KMS-11 (cell line): ENCODE results near the gene CCDC188.

Source experiments
- H2AFZ ChIP-seq: fragments of 200-600 bp; sonication (generic); 2 replicates; pipeline ENCODE4 v1.6.1; 2016; ENCODE audit warnings: antibody characterized with exemption, mixed run types, low read depth
- H3K27ac ChIP-seq: fragments of 200-600 bp; sonication (generic); 2 replicates; pipeline ENCODE4 v1.6.1; 2016; ENCODE audit warnings: mild to moderate bottlenecking, mixed run types
- H3K27me3 ChIP-seq: fragments of 200-600 bp; sonication (generic); 2 replicates; pipeline ENCODE4 v1.6.1; 2017; ENCODE audit warnings: mild to moderate bottlenecking, low read depth, mixed run types, moderate library complexity; ENCODE audit not compliant: insufficient read depth
- H3K36me3 ChIP-seq: fragments of 200-600 bp; sonication (generic); 2 replicates; pipeline ENCODE4 v1.6.1; 2017; ENCODE audit warnings: mild to moderate bottlenecking, mixed run types; ENCODE audit not compliant: insufficient read depth
- H3K4me1 ChIP-seq: fragments of 200-600 bp; sonication (generic); 2 replicates; pipeline ENCODE4 v1.6.1; 2016; ENCODE audit warnings: mild to moderate bottlenecking, low read depth, mixed run types; ENCODE audit not compliant: poor library complexity, severe bottlenecking
- H3K4me2 ChIP-seq: fragments of 200-600 bp; sonication (generic); 2 replicates; pipeline ENCODE4 v1.7.0; 2016; ENCODE audit warnings: mild to moderate bottlenecking, mixed run types
- H3K4me3 ChIP-seq: fragments of 200-600 bp; sonication (generic); IDR thresholded peaks from 2 replicates; pipeline ENCODE4 v1.6.1; 2017; ENCODE audit warnings: low read depth, low read length, mixed read lengths; ENCODE audit not compliant: insufficient read depth
- H3K79me2 ChIP-seq: fragments of 200-600 bp; sonication (generic); 2 replicates; pipeline ENCODE4 v1.6.1; 2016; ENCODE audit warnings: low read depth, mixed run types; ENCODE audit not compliant: insufficient read depth
- H3K9ac ChIP-seq: fragments of 200-600 bp; sonication (generic); 2 replicates; pipeline ENCODE4 v1.6.1; 2016; ENCODE audit warnings: mild to moderate bottlenecking, mixed run types
- H4K20me1 ChIP-seq: fragments of 200-600 bp; sonication (generic); 2 replicates; pipeline ENCODE4 v1.6.1; 2016; ENCODE audit warnings: mild to moderate bottlenecking, mixed run types; ENCODE audit not compliant: insufficient read depth
- CTCF ChIP-seq: fragments of 200-600 bp; sonication (generic); conservative IDR thresholded peaks from 2 replicates; pipeline ENCODE4 v1.6.1; 2017; ENCODE audit warnings: low read depth, mild to moderate bottlenecking, antibody characterized with exemption, low read length, moderate library complexity, mixed read lengths

Gene CCDC188

GRCh38 chr22:20140107-20140445, 10.8 kb downstream of the CCDC188 start:
- no peak overlapping the region for H3K27ac ChIP-seq
- H3K79me2 ChIP-seq = no peaks in the 10 kb centered on the region
- H3K4me3 ChIP-seq = no peak overlapping the region
- H3K27me3 ChIP-seq = no peaks in the 10 kb centered on the region
- no peaks in the 10 kb centered on the region for H3K4me1 ChIP-seq
- no peak overlapping the region for H2AFZ ChIP-seq
- H4K20me1 ChIP-seq = no peaks in the 10 kb centered on the region
- no peak overlapping the region for H3K4me2 ChIP-seq
- TF ChIP-seq CTCF = no peak
- H3K36me3 ChIP-seq = no peaks in the 10 kb centered on the region
- H3K9ac ChIP-seq = no peak overlapping the region

GRCh38 chr22:20139391-20140106, 11.3 kb downstream of the CCDC188 start:
- Histone ChIP-seq H3K27ac (no peak overlapping the region), H4K20me1 (no peaks in the 10 kb centered on the region)

GRCh38 chr22:20138868-20139267, 12.0 kb downstream of the CCDC188 start:
- Histone ChIP-seq H4K20me1 (no peaks in the 10 kb centered on the region), H3K36me3 (no peaks in the 10 kb centered on the region), H3K27me3 (no peaks in the 10 kb centered on the region), H3K9ac (no peak overlapping the region), H3K4me3 (no peak overlapping the region), H3K4me1 (no peaks in the 10 kb centered on the region), H3K27ac (no peak overlapping the region), H2AFZ (no peak overlapping the region), H3K79me2 (no peaks in the 10 kb centered on the region), H3K4me2 (no peak overlapping the region)
- no peak for TF ChIP-seq CTCF

More at GRCh38 chr22:20139391-20140106, 11.3 kb downstream of the CCDC188 start:
- Histone ChIP-seq H3K9ac (no peak overlapping the region), H3K4me1 (no peaks in the 10 kb centered on the region), H3K36me3 (no peaks in the 10 kb centered on the region), H3K4me3 (no peak overlapping the region), H2AFZ (no peak overlapping the region), H3K79me2 (no peaks in the 10 kb centered on the region), H3K27me3 (no peaks in the 10 kb centered on the region), H3K4me2 (no peak overlapping the region)
- TF ChIP-seq CTCF = no peak

- no peaks in the 10 kb centered on the region for H3K27me3 ChIP-seq
- H3K4me1 ChIP-seq = no peaks in the 10 kb centered on the region
- no peaks in the 10 kb centered on the region for H3K79me2 ChIP-seq
- H4K20me1 ChIP-seq = no peaks in the 10 kb centered on the region
- TF ChIP-seq CTCF = no peak
- no peak overlapping the region for H3K27ac ChIP-seq
- H3K9ac ChIP-seq = no peak overlapping the region
- H3K36me3 ChIP-seq = no peaks in the 10 kb centered on the region
- H3K4me3 ChIP-seq = no peak overlapping the region
- H3K4me2 ChIP-seq = no peak overlapping the region
- no peak overlapping the region for H2AFZ ChIP-seq
Measured at GRCh38 chr22:20138417-20138738, 12.5 kb downstream of the CCDC188 start.
